Right cardiac atrium (tissue), 5 donors: ENCODE data around the gene E2F2. TPM values are rescaled to one million over a fixed set of nuclear protein-coding genes. Genes with fewer than 3 reads are reported as not detected.

Source experiments
- ATAC-seq, 2 donors: fragments of 200-7000 bp; cut with Tn5 transposase; one replicate each; pipeline versions ENCODE4 v1.8.0 to v1.9.1; 2020; ENCODE audit warnings: moderate library complexity in 2 of 2, mild to moderate bottlenecking in 1 of 2
- DNase-seq, 3 donors: peaks; one replicate each; pipeline ENCODE4 v3.0.0-alpha.2; 2020
- H3K27ac ChIP-seq: one replicate; pipeline ENCODE4 v1.5.1; 2013; ENCODE audit warnings: mild to moderate bottlenecking, low read length, control low read depth, moderate library complexity
- H3K27me3 ChIP-seq: one replicate; pipeline ENCODE4 v1.6.1; 2013; ENCODE audit not compliant: control insufficient read depth, insufficient read depth
- H3K4me1 ChIP-seq: one replicate; pipeline ENCODE4 v1.6.1; 2013; ENCODE audit warnings: low read length; ENCODE audit not compliant: control insufficient read depth, insufficient read depth
- H3K4me3 ChIP-seq: one replicate; pipeline ENCODE4 v1.5.1; 2013; ENCODE audit warnings: low read length, control low read depth
- H3K9me3 ChIP-seq: one replicate; pipeline ENCODE4 v1.6.1; 2013; ENCODE audit warnings: low read length; ENCODE audit not compliant: control insufficient read depth
- WGBS: extraction: QIAGEN DNeasy Blood & Tissue Kit; methylation state at CpG from one replicate; pipeline ENCODE4 v1.1.7; 2013; 5-methylcytosine and 5-hydroxymethylcytosine counted together
- intact Hi-C, 4 donors: fragments of 100-400 bp; cut with DNase I; formaldehyde crosslinking; loops; one replicate each; pipeline versions ENCODE4 v1.11.0 to v1.14.0; 2022 to 2023
- long read RNA-seq, 4 donors: library from polyadenylated mRNA; unstranded; transcript quantifications; one replicate each; pipeline ENCODE4 v2.0.0, GENCODE V29; 2020 to 2021
- polyA plus RNA-seq: library from polyadenylated mRNA; stranded (reverse); fragments of 200-250 nt; gene quantifications from one replicate; pipeline ENCODE4 v1.2.3, GENCODE V29; 2013
- total RNA-seq, 4 donors: library from RNA; stranded (reverse); fragmentation: NEBNext Ultra II Directional; extraction: Animal tissue kit (Norgen Biotek cat#: 25700); gene quantifications; one replicate each; pipeline ENCODE4 v1.2.1, GENCODE V29; 2021
- donor health status: healthy with polysubstance abuse.
- donor health status: DM: no; HTN: yes; CAD: no.
- donor health status: DM: no; HTN: no; CAD: no.
- donor health status: DM: no; HTN: yes; CAD: no; lungs with severe emphysema.
- donor health status: DM: yes; HTN: yes; CAD: no.

Gene E2F2
- total RNA-seq (under 1 TPM in 3 of 4 donors, not detected in 1; 0.06 to 0.82 (median 0.40) TPM), polyA plus RNA-seq (0.05 TPM)
- long read RNA-seq, donor 1 = 0 reads
- long read RNA-seq, donor 2 = 0 reads
- long read RNA-seq, donor 3 = 0 reads
- long read RNA-seq, donor 4 = 0 reads

- intact Hi-C loops = loop anchor here in 1 of 4 donors (10.0 kb wide), 1 partner anchor 246 kb away; no protein-coding TSS in a partner anchor
- no peaks in the 10 kb centered on the region for H3K9me3 ChIP-seq
- peak within 1 kb of the TSS; percentile 53 for H3K4me3 ChIP-seq
- H3K4me1 ChIP-seq = no peaks in the 10 kb centered on the region
- H3K27ac ChIP-seq = no peak within 1 kb of the TSS
- ATAC-seq = peak; percentile 81 to 84
- peak; percentile 87 to 95 (median 92) for DNase-seq
- under 1% methylated on average over 85 of the region's 85 CpGs for WGBS
- H3K27me3 ChIP-seq = no peaks in the 10 kb centered on the region
These were observed at the start of gene E2F2 for GRCh38 chr1:23530747-23531561. E2F2 (minus strand) TSS chr1:23531233; CDS start chr1:23530793, 440 bp downstream.

- no peaks in the 10 kb centered on the region for H3K27me3 ChIP-seq
- 91% methylated on average over 6 of the region's 6 CpGs for WGBS
- intact Hi-C loops = no loop called here
- no peak for ATAC-seq
- peaks cover 7% of the 10 kb centered on the region for H3K4me1 ChIP-seq
- no peaks in the 10 kb centered on the region for H3K9me3 ChIP-seq
- no peak for DNase-seq
- H3K4me3 ChIP-seq = no peak overlapping the region
- no peak overlapping the region for H3K27ac ChIP-seq
These were observed 47.9 kb upstream of the E2F2 start for GRCh38 chr1:23578997-23579363.

GRCh38 chr1:23578311-23578996 is 47.4 kb upstream of the E2F2 start:
- Histone ChIP-seq H3K9me3 (no peaks in the 10 kb centered on the region), H3K4me3 (no peak overlapping the region), H3K27ac (peak overlapping the region; percentile 9), H3K4me1 (peaks cover 7% of the 10 kb centered on the region), H3K27me3 (no peaks in the 10 kb centered on the region)
- intact Hi-C loops = no loop called here
- WGBS = 54% methylated on average over 4 of the region's 4 CpGs
- ATAC-seq (peak in 1 of 2 donors; percentile 46), DNase-seq (no peak)

- Histone ChIP-seq H3K9me3 (no peaks in the 10 kb centered on the region), H3K27ac (peak overlapping the region; percentile 87), H3K4me3 (peak overlapping the region; percentile 12), H3K27me3 (no peaks in the 10 kb centered on the region), H3K4me1 (peaks cover 7% of the 10 kb centered on the region)
- peak; percentile 75 to 86 for ATAC-seq
- WGBS = 31% methylated on average over 11 of the region's 11 CpGs
- intact Hi-C loops = no loop called here
- DNase-seq = peak; percentile 47 to 73 (median 71)
These were observed 46.3 kb upstream of the E2F2 start for GRCh38 chr1:23577056-23578004.

- Histone ChIP-seq H3K4me3 (no peak overlapping the region), H3K27ac (peak overlapping the region; percentile 37), H3K4me1 (peaks cover 7% of the 10 kb centered on the region), H3K9me3 (no peaks in the 10 kb centered on the region), H3K27me3 (no peaks in the 10 kb centered on the region)
- intact Hi-C loops = no loop called here
- no peak for ATAC-seq
- no peak for DNase-seq
- 69% methylated on average over 7 of the region's 7 CpGs for WGBS
These were observed 45.5 kb upstream of the E2F2 start for GRCh38 chr1:23576338-23577055.

GRCh38 chr1:23575226-23575810 is 44.3 kb upstream of the E2F2 start:
- Histone ChIP-seq H3K9me3 (no peaks in the 10 kb centered on the region), H3K27ac (peak overlapping the region; percentile 51), H3K4me1 (peaks cover 7% of the 10 kb centered on the region), H3K27me3 (no peaks in the 10 kb centered on the region), H3K4me3 (no peak overlapping the region)
- DNase-seq (no peak), ATAC-seq (peak in 1 of 2 donors; percentile 11)
- intact Hi-C loops = no loop called here
- 72% methylated on average over 5 of the region's 5 CpGs for WGBS

GRCh38 chr1:23574265-23574754 is 43.3 kb upstream of the E2F2 start:
- ATAC-seq (no peak), DNase-seq (no peak)
- intact Hi-C loops = no loop called here
- no peaks in the 10 kb centered on the region for H3K27me3 ChIP-seq
- 88% methylated on average over 2 of the region's 2 CpGs for WGBS
- H3K4me1 ChIP-seq = peaks cover 7% of the 10 kb centered on the region
- no peak overlapping the region for H3K4me3 ChIP-seq
- no peak overlapping the region for H3K27ac ChIP-seq
- H3K9me3 ChIP-seq = no peaks in the 10 kb centered on the region

GRCh38 chr1:23573574-23574182 is 42.6 kb upstream of the E2F2 start:
- Histone ChIP-seq H3K27me3 (no peaks in the 10 kb centered on the region), H3K9me3 (no peaks in the 10 kb centered on the region), H3K4me1 (peaks cover 7% of the 10 kb centered on the region), H3K27ac (no peak overlapping the region), H3K4me3 (no peak overlapping the region)
- DNase-seq (no peak), ATAC-seq (no peak)
- intact Hi-C loops = no loop called here
- 82% methylated on average over 4 of the region's 4 CpGs for WGBS

GRCh38 chr1:23571465-23571864 is 40.4 kb upstream of the E2F2 start:
- Histone ChIP-seq H3K27ac (no peak overlapping the region), H3K4me3 (no peak overlapping the region), H3K9me3 (no peaks in the 10 kb centered on the region), H3K4me1 (peaks cover 8% of the 10 kb centered on the region), H3K27me3 (no peaks in the 10 kb centered on the region)
- DNase-seq (no peak), ATAC-seq (no peak)
- WGBS = 80% methylated on average over 3 of the region's 3 CpGs
- intact Hi-C loops = no loop called here
